H1 (cell line): ENCODE data around the gene RPRD1A. TPM values are rescaled to one million over a fixed set of nuclear protein-coding genes. Genes with fewer than 3 reads are reported as not detected.

Experiments used
- CTCF ChIA-PET: fragments of 300-600 bp; sonication (Branson Sonifier 250); formaldehyde crosslinking; loops from one replicate; lab custom pipeline; 2021; ENCODE audit not compliant: partially characterized antibody; lab: Charles Lee
- POLR2A ChIA-PET: fragments of 300-600 bp; sonication (Branson Sonifier 250); formaldehyde crosslinking; loops from one replicate; lab custom pipeline; 2021; ENCODE audit warnings: inconsistent platforms; ENCODE audit not compliant: partially characterized antibody; lab: Charles Lee
- DNase-seq, 2 experiments: peaks; one replicate each; pipeline versions ENCODE4 v3.0.0 to v3.0.0-alpha.2; 2010 to 2022; ENCODE audit warnings: low spot score in 2 of 2, low read depth in 1 of 2, mixed read lengths in 1 of 2
- FAIRE-seq: peaks from 2 replicates; lab custom pipeline; 2011; peaks lifted over from hg19 to GRCh38; lab: Jason Lieb, UNC
- H2AFZ ChIP-seq: 2 replicates; pipeline ENCODE4 v1.8.1; 2012; ENCODE audit warnings: low read length, inconsistent platforms
- H2AK5ac ChIP-seq: 2 replicates; pipeline ENCODE4 v1.6.1; 2013; ENCODE audit warnings: low read depth, low read length
- H2BK120ac ChIP-seq: replicated peaks from 2 replicates; pipeline ENCODE3; 2013; ENCODE audit warnings: low read depth, low read length, inconsistent platforms
- H2BK12ac ChIP-seq: 2 replicates; pipeline ENCODE4 v1.6.1; 2013; ENCODE audit warnings: low read depth, low read length
- H2BK15ac ChIP-seq: 2 replicates; pipeline ENCODE4 v1.6.1; 2013; ENCODE audit warnings: low read length
- H2BK20ac ChIP-seq: 2 replicates; pipeline ENCODE4 v1.6.1; 2013; ENCODE audit warnings: low read length
- H2BK5ac ChIP-seq: 2 replicates; pipeline ENCODE4 v1.6.1; 2013; ENCODE audit warnings: low read depth, low read length
- H3K14ac ChIP-seq: 2 replicates; pipeline ENCODE4 v1.6.1; 2013; ENCODE audit warnings: inconsistent platforms; ENCODE audit not compliant: insufficient read length
- H3K18ac ChIP-seq: 2 replicates; pipeline ENCODE4 v1.6.1; 2013; ENCODE audit warnings: low read length; ENCODE audit errors: extremely low read depth
- H3K23ac ChIP-seq: 2 replicates; pipeline ENCODE4 v1.6.1; 2013; ENCODE audit warnings: inconsistent platforms; ENCODE audit not compliant: insufficient read length
- H3K23me2 ChIP-seq: 2 replicates; pipeline ENCODE4 v1.6.1; 2013; ENCODE audit warnings: low read depth, low read length
- H3K27ac ChIP-seq: 2 replicates; pipeline ENCODE4 v1.6.1; 2011; ENCODE audit warnings: low read depth, low read length, inconsistent platforms
- H3K27me3 ChIP-seq, 4 experiments: replicated peaks in 1 of 4; 1 replicate in 1 of 4; 2 replicates in 3 of 4; pipeline versions ENCODE4 v1.6.1 to v1.8.1; 2011 to 2013; ENCODE audit warnings: low read length in 3 of 4, mild to moderate bottlenecking in 3 of 4, inconsistent platforms in 2 of 4, mixed read lengths in 2 of 4, moderate library complexity in 1 of 4; ENCODE audit not compliant: control insufficient read depth in 3 of 4, insufficient read depth in 3 of 4; ENCODE audit errors: extremely low read depth in 1 of 4
- H3K36me3 ChIP-seq, 4 experiments: 2 replicates each; pipeline versions ENCODE4 v1.6.1 to v1.8.1; 2011 to 2013; ENCODE audit warnings: mild to moderate bottlenecking in 4 of 4, low read length in 3 of 4, moderate library complexity in 2 of 4, control low read depth in 1 of 4, inconsistent platforms in 1 of 4; ENCODE audit not compliant: insufficient read depth in 4 of 4, control insufficient read depth in 2 of 4
- H3K4ac ChIP-seq: replicated peaks from 2 replicates; pipeline ENCODE3; 2013; ENCODE audit warnings: low read length, low read depth, mixed read lengths, inconsistent platforms; ENCODE audit not compliant: insufficient read length
- H3K4me1 ChIP-seq, 4 experiments: replicated peaks in 1 of 4; 1 replicate in 1 of 4; 2 replicates in 3 of 4; pipeline versions ENCODE4 v1.6.1 to v1.8.1; 2011 to 2013; ENCODE audit warnings: low read length in 3 of 4, inconsistent platforms in 2 of 4, mixed read lengths in 1 of 4; ENCODE audit not compliant: insufficient read depth in 4 of 4, control insufficient read depth in 3 of 4
- H3K4me2 ChIP-seq, 2 experiments: 2 replicates each; pipeline versions ENCODE4 v1.6.1 to v1.8.1; 2011 to 2013; ENCODE audit warnings: low read depth in 2 of 2, low read length in 2 of 2, control low read depth in 1 of 2, inconsistent platforms in 1 of 2, mild to moderate bottlenecking in 1 of 2; ENCODE audit not compliant: insufficient read depth in 1 of 2
- H3K4me3 ChIP-seq, 4 experiments: fragments of 200-600, 300-600 bp in 1 of 4; sonication (generic), shearing (Covaris generic), sonication (Bioruptor Twin) in 1 of 4; 2 replicates each; pipeline versions ENCODE4 v1.5.1 to v1.8.1; 2011 to 2016; ENCODE audit warnings: low read length in 4 of 4, low read depth in 3 of 4, control low read depth in 2 of 4, inconsistent platforms in 2 of 4, mild to moderate bottlenecking in 2 of 4, mixed read lengths in 1 of 4, moderate library complexity in 1 of 4; ENCODE audit not compliant: insufficient read depth in 2 of 4; ENCODE audit errors: extremely low read depth in 1 of 4
- H3K56ac ChIP-seq: replicated peaks from 2 replicates; pipeline ENCODE3; 2013; ENCODE audit warnings: low read depth, mild to moderate bottlenecking, mixed read lengths, low read length, inconsistent platforms; ENCODE audit not compliant: insufficient read length
- H3K79me1 ChIP-seq: 2 replicates; pipeline ENCODE4 v1.6.1; 2013; ENCODE audit warnings: low read depth, low read length, control low read depth
- H3K79me2 ChIP-seq, 2 experiments: 2 replicates each; pipeline versions ENCODE4 v1.6.1 to v1.8.1; 2012 to 2013; ENCODE audit warnings: low read length in 2 of 2, mild to moderate bottlenecking in 2 of 2, inconsistent platforms in 1 of 2; ENCODE audit not compliant: insufficient read depth in 2 of 2, control insufficient read depth in 1 of 2
- H3K9ac ChIP-seq, 4 experiments: replicated peaks in 1 of 4; 1 replicate in 1 of 4; 2 replicates in 3 of 4; pipeline versions ENCODE4 v1.6.1 to v1.8.1; 2011 to 2013; ENCODE audit warnings: low read depth in 3 of 4, low read length in 3 of 4, control low read depth in 2 of 4, mild to moderate bottlenecking in 2 of 4, moderate library complexity in 2 of 4, inconsistent platforms in 1 of 4; ENCODE audit errors: extremely low read depth in 1 of 4
- H3K9me3 ChIP-seq, 2 experiments: 2 replicates each; pipeline versions ENCODE4 v1.6.1 to v1.8.1; 2012 to 2013; ENCODE audit warnings: mild to moderate bottlenecking in 2 of 2, moderate library complexity in 2 of 2, control low read depth in 1 of 2, inconsistent platforms in 1 of 2, low read depth in 1 of 2, low read length in 1 of 2, mixed read lengths in 1 of 2; ENCODE audit not compliant: insufficient read depth in 2 of 2
- H4K20me1 ChIP-seq, 2 experiments: replicated peaks in 1 of 2; 2 replicates each; pipeline versions ENCODE3 to v1.8.1; 2011 to 2013; ENCODE audit warnings: inconsistent platforms in 2 of 2, low read length in 2 of 2, mild to moderate bottlenecking in 1 of 2; ENCODE audit not compliant: insufficient read depth in 2 of 2, control insufficient read depth in 1 of 2
- H4K5ac ChIP-seq: 2 replicates; pipeline ENCODE4 v1.6.1; 2013; ENCODE audit warnings: low read length, low read depth, mixed read lengths, inconsistent platforms; ENCODE audit not compliant: insufficient read length
- H4K8ac ChIP-seq: 2 replicates; pipeline ENCODE4 v1.8.0; 2013; ENCODE audit warnings: mild to moderate bottlenecking, moderate library complexity, low read length, inconsistent platforms; ENCODE audit not compliant: insufficient read depth; ENCODE audit errors: extremely low read depth
- H4K91ac ChIP-seq: replicated peaks from 2 replicates; pipeline ENCODE3; 2013; ENCODE audit warnings: low read length, mixed read lengths, inconsistent platforms; ENCODE audit not compliant: insufficient read length
- BACH1 ChIP-seq: IDR thresholded peaks from 2 replicates; pipeline ENCODE4 v1.6.1; 2012; ENCODE audit warnings: low read length, improper control_type of control experiment
- BCL11A ChIP-seq, 2 experiments: IDR thresholded peaks; one replicate each; pipeline ENCODE4 v1.6.1; 2011; ENCODE audit warnings: low read depth in 2 of 2, low read length in 2 of 2, mild to moderate bottlenecking in 2 of 2
- MAFK ChIP-seq: IDR thresholded peaks from 2 replicates; pipeline ENCODE4 v1.6.1; 2012; ENCODE audit warnings: low read depth, mild to moderate bottlenecking, improper control_type of control experiment, low read length
- WGBS, 2 experiments: shearing (Covaris generic) in 1 of 2; methylation state at CpG; one replicate each; pipeline versions ENCODE4 v1.1.6 to v1.1.7; 2013 to 2015; ENCODE audit warnings: low lambda C conversion rate in 2 of 2, mixed read lengths in 2 of 2, inconsistent platforms in 1 of 2, low coverage in 1 of 2, missing lambda C conversion rate in 1 of 2; ENCODE audit not compliant: insufficient replicate concordance in 2 of 2, insufficient coverage in 1 of 2, insufficient read length in 1 of 2; ENCODE audit errors: extremely low coverage in 1 of 2, missing lambda C conversion rate in 1 of 2; 5-methylcytosine and 5-hydroxymethylcytosine counted together
- polyA plus RNA-seq, 7 experiments: library from polyadenylated mRNA; depleted of rRNA in 3 of 7; stranded (reverse) in 5 of 7; unstranded in 2 of 7; fragments of >200 nt in 5 of 7; fragments of 200-250 nt in 2 of 7; gene quantifications; 1 replicate in 5 of 7; 2 replicates in 1 of 7; 4 replicates in 1 of 7; pipeline versions ENCODE4 v1.2.1 to v1.2.3, GENCODE V29; 2011 to 2013; ENCODE audit warnings: missing spikeins in 2 of 7, mixed read lengths in 2 of 7
- total RNA-seq: library from RNA; stranded (reverse); fragmentation: NEBNext Ultra II Directional; extraction: Animal tissue kit (Norgen Biotek cat#: 25700); gene quantifications from 2 replicates; pipeline ENCODE4 v1.2.1, GENCODE V29; 2021

Gene RPRD1A
- total and polyA plus RNA-seq, 2 of the 8 experiments (the other 6 are each of a cell fraction or from before 2014, with no cell fraction given), result 40.5 to 106 TPM

DNA sequence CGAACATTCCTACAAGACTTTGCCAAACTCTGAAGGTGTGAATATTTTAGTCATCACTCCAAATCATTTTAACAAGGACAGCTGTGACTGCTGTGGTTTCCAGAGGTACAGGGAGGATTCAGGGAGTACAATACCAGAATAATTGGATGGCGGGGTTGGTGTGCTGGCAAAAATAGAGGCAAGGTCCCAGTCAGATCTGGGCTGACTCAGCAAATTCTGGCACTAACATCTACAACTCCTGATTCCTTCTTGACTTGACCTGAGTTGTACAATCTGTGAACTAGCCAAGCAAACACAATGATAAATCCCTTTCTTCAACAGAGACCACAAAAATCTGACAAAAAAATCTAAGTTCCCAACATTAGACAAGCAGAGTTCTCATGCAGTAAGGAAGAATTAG is 54.5 kb downstream of the RPRD1A start:
- no peak overlapping the region for H4K5ac ChIP-seq
- H3K23me2 ChIP-seq, result no peaks in the 10 kb centered on the region
- no peak overlapping the region for H3K56ac ChIP-seq
- H3K79me2 ChIP-seq, result no peaks in the 10 kb centered on the region
- H2BK120ac ChIP-seq, result no peak overlapping the region
- 87% methylated on average over 2 of the region's 2 CpGs; no CpG with 5 or more reads in 1 of the 2 experiments for WGBS, 2 experiments
- no peaks in the 10 kb centered on the region for H3K9me3 ChIP-seq
- no peaks in the 10 kb centered on the region for H4K20me1 ChIP-seq
- no peak overlapping the region for H3K23ac ChIP-seq
- H3K4ac ChIP-seq, result no peak overlapping the region
- no peak overlapping the region for H3K4me3 ChIP-seq
- DNase-seq (no peak), FAIRE-seq (no peak)
- no peak overlapping the region for H2BK20ac ChIP-seq
- no peak overlapping the region for H3K18ac ChIP-seq
- no peak overlapping the region for H3K4me2 ChIP-seq
- no peaks in the 10 kb centered on the region for H3K36me3 ChIP-seq
- ChIA-PET POLR2A (interaction anchor here (2.1 kb wide), 1 partner anchor 9 kb away, joined by 6 read pairs; no protein-coding TSS in a partner anchor), CTCF (no interaction called here)
- H3K79me1 ChIP-seq, result no peaks in the 10 kb centered on the region
- no peaks in the 10 kb centered on the region for H3K4me1 ChIP-seq
- no peak overlapping the region for H4K91ac ChIP-seq
- no peak overlapping the region for H2BK5ac ChIP-seq
- no peak overlapping the region for H2BK12ac ChIP-seq
- no peak overlapping the region for H2BK15ac ChIP-seq
- H3K27ac ChIP-seq, result no peak overlapping the region
- no peak overlapping the region for H3K9ac ChIP-seq
- no peak overlapping the region for H4K8ac ChIP-seq
- H2AFZ ChIP-seq, result no peak overlapping the region
- no peaks in the 10 kb centered on the region for H3K27me3 ChIP-seq
- H2AK5ac ChIP-seq, result no peak overlapping the region
- no peak overlapping the region for H3K14ac ChIP-seq
- no peak for TF ChIP-seq BCL11A (IDR thresholded peaks at IDR 0.05; ENCODE audit: low read depth in 2 of 2, low read length in 2 of 2)
- TF ChIP-seq MAFK, result peak; percentile 91
- TF ChIP-seq BACH1, result 0 out of 2 replicates have a peak, but pooled peaks have one; percentile 49
